GM19467 (cell line): ENCODE data around the gene C2orf92.
A peak's percentile ranks its signal among the peaks of the same experiment; 100 is the strongest.
"Not testable (repeated sequence)": the region's sequence is repeated elsewhere in the genome, so short reads cannot be mapped to it uniquely, and the experiment has no call there.

Experiments used
- ATAC-seq: cut with Tn5 transposase; IDR thresholded peaks from one replicate; pipeline ENCODE4 v1.9.1; 2021; ENCODE audit warnings: mild to moderate bottlenecking, moderate library complexity; ENCODE audit not compliant: unreplicated experiment

Gene C2orf92

GRCh38 chr2:97659256-97660043 lies 10.1 kb upstream of the C2orf92 start:
- no peak for ATAC-seq

- ATAC-seq, result no peak
Observed at GRCh38 chr2:97660044-97660774, 9.3 kb upstream of the C2orf92 start.

- ATAC-seq, result no peak
Observed at GRCh38 chr2:97660775-97661389, 8.6 kb upstream of the C2orf92 start.

- ATAC-seq, result no peak
Observed at GRCh38 chr2:97661927-97662326, 7.6 kb upstream of the C2orf92 start.

GRCh38 chr2:97662386-97662894 lies 7.1 kb upstream of the C2orf92 start:
- no peak for ATAC-seq

GRCh38 chr2:97662895-97663625 lies 6.5 kb upstream of the C2orf92 start:
- peak; percentile 42 for ATAC-seq

GRCh38 chr2:97663626-97663961 lies 5.9 kb upstream of the C2orf92 start:
- ATAC-seq, result no peak

GRCh38 chr2:97663962-97664635 lies 5.4 kb upstream of the C2orf92 start, which contains the start of gene ACTR1B:
TSS of gene ACTR1B (minus strand) at chr2:97664044. CDS start at chr2:97663890, 154 bp downstream.
- peak; percentile 84 for ATAC-seq

- no peak for ATAC-seq
Observed at GRCh38 chr2:97664636-97664970, 4.9 kb upstream of the C2orf92 start.

GRCh38 chr2:97670471-97670870 lies 958 bp downstream of the C2orf92 start:
- ATAC-seq, result no peak

- ATAC-seq, result no peak
Observed at GRCh38 chr2:97671526-97671925, 2.0 kb downstream of the C2orf92 start.

GRCh38 chr2:97672606-97673140 lies 3.2 kb downstream of the C2orf92 start:
- not testable (repeated sequence) for ATAC-seq

- ATAC-seq, result no peak
Observed at GRCh38 chr2:97673182-97673914, 3.8 kb downstream of the C2orf92 start.

- no peak for ATAC-seq
Observed at GRCh38 chr2:97673915-97674283, 4.4 kb downstream of the C2orf92 start.

- ATAC-seq, result no peak
Observed at GRCh38 chr2:97675430-97676113, 6.1 kb downstream of the C2orf92 start.

- ATAC-seq, result no peak
Observed at GRCh38 chr2:97676620-97677019, 7.1 kb downstream of the C2orf92 start.

- ATAC-seq, result no peak
Observed at GRCh38 chr2:97677480-97677879, 8.0 kb downstream of the C2orf92 start.

GRCh38 chr2:97678298-97678697 lies 8.8 kb downstream of the C2orf92 start:
- no peak for ATAC-seq

- ATAC-seq, result not testable (repeated sequence)
Observed at GRCh38 chr2:97687235-97687634, 17.7 kb downstream of the C2orf92 start.
